ENCODE measurements around the gene RPL10A. TPM values are rescaled to one million over a fixed set of nuclear protein-coding genes. Genes with fewer than 3 reads are reported as not detected.
A peak's percentile ranks its signal among the peaks of the same experiment; 100 is the strongest.

RPL10A gene
- total RNA-seq: 643 TPM

DNA sequence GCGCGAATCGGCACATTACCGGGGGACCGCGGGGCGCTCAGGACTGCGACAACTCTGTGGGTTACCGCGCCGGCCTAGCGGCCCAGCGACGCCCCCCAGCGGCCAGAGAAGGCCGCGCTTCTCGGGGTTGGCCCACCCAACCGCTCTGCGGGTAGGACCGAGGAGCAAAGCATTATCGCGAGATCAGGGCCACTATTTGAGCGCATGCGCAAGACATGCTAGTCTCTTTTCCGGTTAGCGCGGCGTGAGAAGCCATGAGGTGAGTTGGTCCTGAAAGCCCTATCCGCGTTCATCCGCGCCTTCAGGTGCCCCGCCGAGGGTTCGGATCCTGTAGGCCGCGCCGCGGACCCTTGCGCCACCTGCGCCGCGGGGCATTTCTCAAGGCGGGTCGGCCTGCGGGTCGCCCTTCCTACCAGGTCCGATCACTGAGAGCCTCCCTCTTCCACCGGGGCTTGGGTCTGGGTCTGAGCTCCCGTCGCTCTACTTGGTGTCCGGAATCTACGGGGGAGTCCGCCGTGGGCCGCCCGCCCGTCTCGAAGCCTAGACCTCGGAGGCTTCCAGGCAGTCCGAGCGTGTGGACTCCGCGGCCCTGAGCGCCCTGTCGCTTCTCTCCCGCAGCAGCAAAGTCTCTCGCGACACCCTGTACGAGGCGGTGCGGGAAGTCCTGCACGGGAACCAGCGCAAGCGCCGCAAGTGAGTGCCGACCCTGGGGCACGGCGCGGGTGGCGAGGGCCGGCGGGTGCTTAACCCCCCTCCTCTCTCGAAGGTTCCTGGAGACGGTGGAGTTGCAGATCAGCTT is at the start of gene RPL10A:
Gene RPL10A, plus strand, starts transcription at position 221 of the 799 bp plus-strand sequence. Its CDS starts 34 bp downstream, at position 255.
- Histone ChIP-seq H3K4me3 (peak within 1 kb of the TSS; percentile 72 to 78), H3K9me3 (no peaks in the 10 kb centered on the region), H3K4me1 (peaks cover 5 to 19% of the 10 kb centered on the region in 2 donors), H3K36me3 (peaks cover 26 to 33% of the 10 kb centered on the region in 2 donors), H3K27ac (peak within 1 kb of the TSS; percentile 84 to 88), H3K27me3 (no peaks in the 10 kb centered on the region)
- intact Hi-C loops (cut with DNase I): loop anchor here (1.0 to 2.0 kb wide), 4 partner anchors 16 to 126 kb away; partner anchors contain the start of genes FANCE, PPARD and TEAD3
- TF ChIP-seq, protein P1, sequence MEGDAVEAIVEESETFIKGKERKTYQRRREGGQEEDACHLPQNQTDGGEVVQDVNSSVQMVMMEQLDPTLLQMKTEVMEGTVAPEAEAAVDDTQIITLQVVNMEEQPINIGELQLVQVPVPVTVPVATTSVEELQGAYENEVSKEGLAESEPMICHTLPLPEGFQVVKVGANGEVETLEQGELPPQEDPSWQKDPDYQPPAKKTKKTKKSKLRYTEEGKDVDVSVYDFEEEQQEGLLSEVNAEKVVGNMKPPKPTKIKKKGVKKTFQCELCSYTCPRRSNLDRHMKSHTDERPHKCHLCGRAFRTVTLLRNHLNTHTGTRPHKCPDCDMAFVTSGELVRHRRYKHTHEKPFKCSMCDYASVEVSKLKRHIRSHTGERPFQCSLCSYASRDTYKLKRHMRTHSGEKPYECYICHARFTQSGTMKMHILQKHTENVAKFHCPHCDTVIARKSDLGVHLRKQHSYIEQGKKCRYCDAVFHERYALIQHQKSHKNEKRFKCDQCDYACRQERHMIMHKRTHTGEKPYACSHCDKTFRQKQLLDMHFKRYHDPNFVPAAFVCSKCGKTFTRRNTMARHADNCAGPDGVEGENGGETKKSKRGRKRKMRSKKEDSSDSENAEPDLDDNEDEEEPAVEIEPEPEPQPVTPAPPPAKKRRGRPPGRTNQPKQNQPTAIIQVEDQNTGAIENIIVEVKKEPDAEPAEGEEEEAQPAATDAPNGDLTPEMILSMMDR (IDR thresholded peaks at IDR 0.05): peak; percentile 97 to 98 (median 98)
- peak; percentile 82 to 97 for DNase-seq (ENCODE audit: low spot score in 2 of 2)

DNA sequence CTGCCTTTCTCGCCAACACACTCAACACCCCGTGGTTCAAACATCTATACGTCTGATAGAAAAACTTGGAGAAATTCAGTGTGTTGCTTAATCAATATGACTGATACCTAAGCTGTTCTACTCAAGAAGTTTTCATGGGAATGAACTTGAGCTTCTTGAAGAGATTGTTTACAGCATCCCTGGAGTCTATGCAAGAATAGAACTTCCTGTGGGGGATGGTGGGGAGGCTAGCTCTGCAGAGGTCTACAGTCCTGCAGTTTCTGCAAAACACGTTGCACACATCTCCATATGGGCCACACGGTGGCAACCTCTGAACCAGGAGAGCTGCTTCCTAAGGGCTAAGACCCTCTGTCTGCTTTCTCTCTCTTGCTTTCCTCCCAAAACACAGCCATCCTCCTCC is 48.8 kb upstream of the RPL10A start:
- intact Hi-C loops (cut with DNase I): no loop called here
- TF ChIP-seq, protein P1 (IDR thresholded peaks at IDR 0.05): no peak
- H3K36me3 ChIP-seq: peaks cover 19 to 46% of the 10 kb centered on the region in 2 donors
- H3K9me3 ChIP-seq: no peaks in the 10 kb centered on the region
- H3K27me3 ChIP-seq: no peaks in the 10 kb centered on the region
- no peak overlapping the region for H3K27ac ChIP-seq
- no peak overlapping the region for H3K4me3 ChIP-seq
- H3K4me1 ChIP-seq: no peaks in the 10 kb centered on the region
- no peak for DNase-seq (ENCODE audit: low spot score in 2 of 2)

- Histone ChIP-seq H3K4me3 (no peak overlapping the region), H3K27ac (no peak overlapping the region), H3K9me3 (no peaks in the 10 kb centered on the region), H3K4me1 (no peaks in the 10 kb centered on the region), H3K27me3 (no peaks in the 10 kb centered on the region), H3K36me3 (peaks cover 23 to 50% of the 10 kb centered on the region in 2 donors)
- intact Hi-C loops (cut with DNase I): no loop called here
- DNase-seq (ENCODE audit: low spot score in 2 of 2): no peak
- TF ChIP-seq, protein P1 (IDR thresholded peaks at IDR 0.05): no peak
Measured at GRCh38 chr6:35419961-35420360, 48.2 kb upstream of the RPL10A start.

GRCh38 chr6:35425284-35425683 is 42.9 kb upstream of the RPL10A start:
- H3K4me1 ChIP-seq: no peaks in the 10 kb centered on the region
- intact Hi-C loops (cut with DNase I): no loop called here
- H3K27ac ChIP-seq: no peak overlapping the region
- H3K4me3 ChIP-seq: no peak overlapping the region
- H3K36me3 ChIP-seq: peaks cover 35 to 52% of the 10 kb centered on the region in 2 donors
- no peak for DNase-seq (ENCODE audit: low spot score in 2 of 2)
- TF ChIP-seq, protein P1 (IDR thresholded peaks at IDR 0.05): no peak
- peaks cover 16 to 18% of the 10 kb centered on the region in 2 donors for H3K9me3 ChIP-seq
- H3K27me3 ChIP-seq: no peaks in the 10 kb centered on the region

GRCh38 chr6:35426074-35426473 is 42.1 kb upstream of the RPL10A start:
- Histone ChIP-seq H3K27ac (no peak overlapping the region), H3K4me1 (no peaks in the 10 kb centered on the region), H3K36me3 (peaks cover 35 to 51% of the 10 kb centered on the region in 2 donors), H3K27me3 (no peaks in the 10 kb centered on the region), H3K4me3 (no peak overlapping the region), H3K9me3 (peaks cover 16 to 20% of the 10 kb centered on the region in 2 donors)
- TF ChIP-seq, protein P1 (IDR thresholded peaks at IDR 0.05): no peak
- intact Hi-C loops (cut with DNase I): no loop called here
- DNase-seq (ENCODE audit: low spot score in 2 of 2): no peak

All from ascending aorta (tissue), 2 donors.